Neuronal stem cell (in vitro differentiated cells): ENCODE measurements around the gene OMA1.

ENCODE experiments used
- DNase-seq: peaks from one replicate; pipeline ENCODE4 v3.0.0-alpha.2; 2013; ENCODE audit warnings: low spot score
- H2AFZ ChIP-seq: one replicate; pipeline ENCODE4 v1.6.1; 2013; ENCODE audit warnings: mild to moderate bottlenecking, low read length, inconsistent platforms
- H2AK5ac ChIP-seq: 2 replicates; pipeline ENCODE4 v1.6.1; 2013; ENCODE audit warnings: low read depth, mild to moderate bottlenecking, inconsistent platforms, low read length, moderate library complexity, mixed read lengths
- H2BK120ac ChIP-seq: 2 replicates; pipeline ENCODE4 v1.6.1; 2013; ENCODE audit warnings: low read depth, mild to moderate bottlenecking, inconsistent platforms, low read length, moderate library complexity, mixed read lengths
- H2BK12ac ChIP-seq: one replicate; pipeline ENCODE4 v1.6.1; 2013; ENCODE audit warnings: low read length, inconsistent platforms
- H2BK15ac ChIP-seq: 2 replicates; pipeline ENCODE4 v1.6.1; 2013; ENCODE audit warnings: mild to moderate bottlenecking, low read length, inconsistent platforms, mixed read lengths
- H2BK5ac ChIP-seq: one replicate; pipeline ENCODE4 v1.6.1; 2013; ENCODE audit warnings: inconsistent platforms, mild to moderate bottlenecking, low read length, moderate library complexity
- H3K14ac ChIP-seq: one replicate; pipeline ENCODE4 v1.6.1; 2013; ENCODE audit warnings: low read length, inconsistent platforms
- H3K18ac ChIP-seq: 2 replicates; pipeline ENCODE4 v1.6.1; 2013; ENCODE audit warnings: low read length, inconsistent platforms
- H3K23ac ChIP-seq: 2 replicates; pipeline ENCODE4 v1.6.1; 2013; ENCODE audit warnings: low read depth, mild to moderate bottlenecking, mixed read lengths, low read length, inconsistent platforms; ENCODE audit not compliant: poor library complexity
- H3K27ac ChIP-seq: replicated peaks from 3 replicates; pipeline ENCODE4 v1.5.1; 2013; ENCODE audit warnings: low read length, inconsistent platforms
- H3K27me3 ChIP-seq, 3 experiments: 2 replicates each; pipeline ENCODE4 v1.6.1; 2013; ENCODE audit warnings: low read length in 3 of 3, mild to moderate bottlenecking in 2 of 3, inconsistent platforms in 1 of 3, low read depth in 1 of 3, mixed read lengths in 1 of 3, moderate library complexity in 1 of 3; ENCODE audit not compliant: control insufficient read depth in 3 of 3, insufficient read depth in 3 of 3
- H3K36me3 ChIP-seq, 2 donors: replicated peaks in 1 of 2; 2 replicates each; pipeline ENCODE4 v1.6.1; 2013; ENCODE audit warnings: low read length in 2 of 2; ENCODE audit not compliant: control insufficient read depth in 2 of 2, insufficient read depth in 2 of 2
- H3K4ac ChIP-seq: 2 replicates; pipeline ENCODE4 v1.6.1; 2013; ENCODE audit warnings: inconsistent platforms, mild to moderate bottlenecking, low read length, moderate library complexity
- H3K4me1 ChIP-seq, 2 donors: 1 replicate in 1 of 2; 2 replicates in 1 of 2; pipeline ENCODE4 v1.6.1; 2013; ENCODE audit warnings: low read length in 2 of 2, low read depth in 1 of 2; ENCODE audit not compliant: control insufficient read depth in 2 of 2, insufficient read depth in 1 of 2
- H3K4me2 ChIP-seq: one replicate; pipeline ENCODE4 v1.6.1; 2013; ENCODE audit warnings: mild to moderate bottlenecking, low read length, inconsistent platforms; ENCODE audit not compliant: insufficient read depth, poor library complexity, severe bottlenecking
- H3K4me3 ChIP-seq, 2 donors: 2 replicates each; pipeline ENCODE4 v1.5.1; 2013; ENCODE audit warnings: low read length in 2 of 2, mild to moderate bottlenecking in 2 of 2, inconsistent platforms in 1 of 2, moderate library complexity in 1 of 2
- H3K79me1 ChIP-seq: one replicate; pipeline ENCODE4 v1.6.1; 2013; ENCODE audit warnings: low read depth, mild to moderate bottlenecking, inconsistent platforms, low read length, moderate library complexity
- H3K9ac ChIP-seq: one replicate; pipeline ENCODE4 v1.6.1; 2013; ENCODE audit warnings: mild to moderate bottlenecking, low read depth, low read length, inconsistent platforms; ENCODE audit not compliant: poor library complexity
- H3K9me3 ChIP-seq, 2 donors: replicated peaks in 1 of 2; 2 replicates each; pipeline versions ENCODE3 to v1.6.1; 2013; ENCODE audit warnings: low read length in 2 of 2, mild to moderate bottlenecking in 2 of 2, inconsistent platforms in 1 of 2, low read depth in 1 of 2, mixed read lengths in 1 of 2, moderate library complexity in 1 of 2; ENCODE audit not compliant: control insufficient read depth in 2 of 2, insufficient read depth in 1 of 2
- H4K8ac ChIP-seq: one replicate; pipeline ENCODE4 v1.6.1; 2013; ENCODE audit warnings: low read depth, mild to moderate bottlenecking, inconsistent platforms, low read length, moderate library complexity
- H4K91ac ChIP-seq: one replicate; pipeline ENCODE4 v1.6.1; 2013; ENCODE audit warnings: low read length, low read depth, mild to moderate bottlenecking, inconsistent platforms; ENCODE audit not compliant: poor library complexity
- WGBS, 2 donors: extraction: QIAGEN DNeasy Blood & Tissue Kit; methylation state at CpG; one replicate each; pipeline ENCODE4 v1.1.7; 2013; ENCODE audit warnings: missing lambda C conversion rate in 2 of 2, mixed read lengths in 1 of 2; ENCODE audit not compliant: insufficient read length in 2 of 2, insufficient replicate concordance in 1 of 2; ENCODE audit errors: extremely low coverage in 2 of 2; 5-methylcytosine and 5-hydroxymethylcytosine counted together

Gene OMA1

GRCh38 chr1:58574816-58575215, 28.3 kb upstream of the OMA1 start:
- Histone ChIP-seq H3K27me3 (peaks cover 0 to 22% (median 15%) of the 10 kb centered on the region in 3 experiments), H3K23ac (no peak overlapping the region), H3K14ac (no peak overlapping the region), H3K4me3 (no peak overlapping the region), H3K79me1 (no peaks in the 10 kb centered on the region), H3K27ac (no peak overlapping the region), H3K4ac (no peak overlapping the region), H3K9ac (no peak overlapping the region), H4K91ac (no peak overlapping the region), H2BK12ac (no peak overlapping the region), H2BK120ac (no peak overlapping the region), H2BK15ac (no peak overlapping the region), H3K9me3 (peaks cover 0 to 5% of the 10 kb centered on the region in 2 donors), H3K18ac (no peak overlapping the region), H2AK5ac (no peak overlapping the region), H4K8ac (no peak overlapping the region), H2BK5ac (no peak overlapping the region), H3K36me3 (no peaks in the 10 kb centered on the region), H3K4me1 (peaks cover 3 to 7% of the 10 kb centered on the region in 2 donors), H2AFZ (no peak overlapping the region), H3K4me2 (no peak overlapping the region)
- WGBS, 2 donors, result no CpG with 5 or more reads among the region's 2 CpGs
- no peak for DNase-seq

GRCh38 chr1:58573705-58574591, 27.4 kb upstream of the OMA1 start:
- WGBS, 2 donors, result no CpG with 5 or more reads among the region's 4 CpGs
- Histone ChIP-seq H3K23ac (no peak overlapping the region), H2AFZ (no peak overlapping the region), H2BK15ac (no peak overlapping the region), H3K18ac (no peak overlapping the region), H3K4me1 (peaks cover 3 to 7% of the 10 kb centered on the region in 2 donors), H3K27ac (no peak overlapping the region), H3K9me3 (peaks cover 0 to 5% of the 10 kb centered on the region in 2 donors), H4K8ac (no peak overlapping the region), H3K4me2 (no peak overlapping the region), H2BK12ac (no peak overlapping the region), H2BK120ac (no peak overlapping the region), H3K4ac (no peak overlapping the region), H3K79me1 (no peaks in the 10 kb centered on the region), H3K9ac (no peak overlapping the region), H3K4me3 (no peak overlapping the region), H2AK5ac (no peak overlapping the region), H4K91ac (no peak overlapping the region), H3K14ac (no peak overlapping the region), H3K36me3 (no peaks in the 10 kb centered on the region), H2BK5ac (no peak overlapping the region), H3K27me3 (peaks cover 0 to 22% (median 15%) of the 10 kb centered on the region in 3 experiments)
- no peak for DNase-seq

- Histone ChIP-seq H3K14ac (no peak overlapping the region), H3K23ac (no peak overlapping the region), H3K9me3 (peaks cover 0 to 5% of the 10 kb centered on the region in 2 donors), H3K4me1 (peaks cover 5 to 7% of the 10 kb centered on the region in 2 donors), H3K4ac (no peak overlapping the region), H3K27me3 (peaks cover 0 to 22% (median 15%) of the 10 kb centered on the region in 3 experiments), H2BK5ac (no peak overlapping the region), H3K4me3 (no peak overlapping the region), H3K9ac (no peak overlapping the region), H2AFZ (no peak overlapping the region), H3K18ac (no peak overlapping the region), H4K91ac (no peak overlapping the region), H3K27ac (no peak overlapping the region), H2BK12ac (no peak overlapping the region), H2BK120ac (no peak overlapping the region), H2BK15ac (no peak overlapping the region), H3K36me3 (no peaks in the 10 kb centered on the region), H4K8ac (no peak overlapping the region), H3K4me2 (no peak overlapping the region), H2AK5ac (no peak overlapping the region), H3K79me1 (no peaks in the 10 kb centered on the region)
- DNase-seq, result no peak
- WGBS, 2 donors, result no CpG with 5 or more reads among the region's 2 CpGs
These were observed 26.6 kb upstream of the OMA1 start for GRCh38 chr1:58573138-58573537.

- Histone ChIP-seq H2AFZ (no peak overlapping the region), H2BK120ac (no peak overlapping the region), H3K4me2 (no peak overlapping the region), H4K91ac (no peak overlapping the region), H4K8ac (no peak overlapping the region), H3K9me3 (peaks cover 0 to 5% of the 10 kb centered on the region in 2 donors), H3K9ac (no peak overlapping the region), H3K14ac (no peak overlapping the region), H2BK15ac (no peak overlapping the region), H3K27ac (no peak overlapping the region), H3K79me1 (no peaks in the 10 kb centered on the region), H3K4me1 (peaks cover 5 to 7% of the 10 kb centered on the region in 2 donors), H3K4me3 (no peak overlapping the region), H2BK12ac (no peak overlapping the region), H3K18ac (no peak overlapping the region), H2AK5ac (no peak overlapping the region), H2BK5ac (no peak overlapping the region), H3K23ac (no peak overlapping the region), H3K4ac (no peak overlapping the region), H3K27me3 (peaks cover 0 to 20% (median 15%) of the 10 kb centered on the region in 3 experiments), H3K36me3 (no peaks in the 10 kb centered on the region)
- no peak for DNase-seq
- no CpG with 5 or more reads among the region's 2 CpGs for WGBS, 2 donors
These were observed 26.2 kb upstream of the OMA1 start for GRCh38 chr1:58572690-58573089.
